CD4-positive, alpha-beta memory T cell (primary cell): ENCODE measurements around the gene MLN. TPM values are rescaled to one million over a fixed set of nuclear protein-coding genes. Genes with fewer than 3 reads are reported as not detected.

Experiments
- CTCF ChIA-PET: fragments of 350-600 bp; sonication (Branson Sonifier 250); formaldehyde crosslinking; loops from one replicate; lab custom pipeline; 2021; ENCODE audit warnings: inconsistent platforms; ENCODE audit not compliant: partially characterized antibody; lab: Charles Lee
- POLR2A ChIA-PET: fragments of 350-600 bp; sonication (Branson Sonifier 250); formaldehyde crosslinking; loops from one replicate; lab custom pipeline; 2021; ENCODE audit not compliant: partially characterized antibody; lab: Charles Lee
- DNase-seq, 5 donors: peaks; one replicate each; pipeline versions ENCODE4 v3.0.0 to v3.0.0-alpha.2; 2020 to 2022; ENCODE audit warnings: mixed read lengths in 1 of 5
- H3K27ac ChIP-seq: one replicate; pipeline ENCODE4 v1.7.0; 2013; ENCODE audit warnings: low read depth, low read length
- H3K27me3 ChIP-seq: 2 replicates; pipeline ENCODE4 v1.7.0; 2013; ENCODE audit warnings: mild to moderate bottlenecking, low read length, moderate library complexity; ENCODE audit not compliant: insufficient read depth
- H3K36me3 ChIP-seq: 2 replicates; pipeline ENCODE4 v1.7.0; 2013; ENCODE audit warnings: mild to moderate bottlenecking, low read length, moderate library complexity; ENCODE audit not compliant: insufficient read depth
- H3K4me1 ChIP-seq: 2 replicates; pipeline ENCODE4 v1.7.0; 2013; ENCODE audit warnings: mild to moderate bottlenecking, low read length, moderate library complexity; ENCODE audit not compliant: insufficient read depth
- H3K4me3 ChIP-seq, 2 donors: one replicate each; pipeline ENCODE4 v1.7.0; 2013; ENCODE audit warnings: low read length in 2 of 2, mild to moderate bottlenecking in 1 of 2
- H3K9me3 ChIP-seq, 2 donors: one replicate each; pipeline ENCODE4 v1.7.0; 2013; ENCODE audit warnings: low read length in 2 of 2, control low read depth in 1 of 2; ENCODE audit not compliant: control insufficient read depth in 1 of 2
- H3K27ac Mint-ChIP-seq, 7 donors: one replicate each; pipeline ENCODE4 v1.8.0; 2020 to 2021; ENCODE audit warnings: mixed read lengths in 7 of 7, mild to moderate bottlenecking in 6 of 7, inconsistent platforms in 3 of 7, moderate library complexity in 3 of 7
- H3K27me3 Mint-ChIP-seq, 2 donors: one replicate each; pipeline ENCODE4 v1.8.0; 2020 to 2021; ENCODE audit warnings: mixed read lengths in 2 of 2
- H3K36me3 Mint-ChIP-seq, 2 donors: one replicate each; pipeline ENCODE4 v1.8.0; 2020 to 2021; ENCODE audit warnings: mixed read lengths in 2 of 2, inconsistent platforms in 1 of 2, mild to moderate bottlenecking in 1 of 2
- H3K4me1 Mint-ChIP-seq, 4 donors: one replicate each; pipeline ENCODE4 v1.8.0; 2020 to 2021; ENCODE audit warnings: mixed read lengths in 4 of 4, mild to moderate bottlenecking in 1 of 4
- H3K4me3 Mint-ChIP-seq, 8 donors: one replicate each; pipeline ENCODE4 v1.8.0; 2020 to 2021; ENCODE audit warnings: mixed read lengths in 8 of 8, mild to moderate bottlenecking in 7 of 8, moderate library complexity in 6 of 8, inconsistent platforms in 3 of 8
- H3K9me3 Mint-ChIP-seq, 8 donors: one replicate each; pipeline ENCODE4 v1.8.0; 2020 to 2021; ENCODE audit warnings: mixed read lengths in 8 of 8, mild to moderate bottlenecking in 5 of 8, inconsistent platforms in 3 of 8, moderate library complexity in 1 of 8
- intact Hi-C: fragments of 100-400 bp; cut with micrococcal nuclease; formaldehyde crosslinking; loops from one replicate; pipeline ENCODE4 v1.15.1; 2023
- polyA plus RNA-seq, 2 donors: library from polyadenylated mRNA; unstranded; fragments of 300-500 nt; fragmentation: Illumina TruSeq; gene quantifications; one replicate each; pipeline ENCODE4 v1.2.3, GENCODE V29; 2021
- total RNA-seq, 2 experiments: library from RNA; stranded (reverse); gene quantifications; one replicate each; pipeline ENCODE4 v1.2.3, GENCODE V29; 2021

Gene MLN
- total and polyA plus RNA-seq, 4 experiments from 2014 or later: not detected

DNA sequence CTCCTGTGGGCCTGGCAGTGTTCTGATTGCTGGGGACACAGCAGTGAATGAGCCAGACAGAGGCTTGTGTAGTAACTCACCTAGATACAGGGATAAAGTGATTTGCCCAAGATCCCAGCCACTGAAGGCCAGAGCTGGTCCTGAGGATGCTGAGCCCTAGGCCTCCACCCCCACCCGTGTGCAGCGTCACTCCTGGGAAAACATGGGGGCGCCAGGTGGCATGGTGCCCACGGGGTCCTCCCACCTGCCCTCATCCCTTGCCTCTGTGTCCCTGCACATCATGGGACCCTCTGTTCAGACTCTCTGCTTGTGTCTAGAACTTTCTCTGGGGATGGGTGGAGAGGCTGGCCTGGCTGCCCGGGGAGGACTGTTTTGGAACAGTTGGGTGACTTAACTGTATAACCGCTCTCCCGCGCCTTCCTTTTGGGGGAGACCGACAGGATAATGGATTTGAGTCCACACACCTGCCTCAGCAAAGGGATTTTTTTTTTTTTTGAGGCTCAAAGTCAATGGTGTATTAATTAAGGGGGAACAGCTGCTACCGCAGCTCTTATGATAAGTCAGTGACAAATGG lies 34.5 kb downstream of the MLN start:
- CTCF ChIA-PET: interaction anchor here (0.9 to 10.1 kb wide), 15 partner anchors 10 to 420 kb away, joined by 3 to 225 read pairs (median 4); partner anchors contain the start of genes LEMD2 and UQCC2
- Mint-ChIP-seq H3K27ac (no peak overlapping the region), H3K4me3 (no peak overlapping the region), H3K36me3 (peaks cover 0 to 18% of the 10 kb centered on the region in 2 donors), H3K27me3 (peaks cover 2 to 4% of the 10 kb centered on the region in 2 donors), H3K4me1 (peaks cover 10 to 15% (median 13%) of the 10 kb centered on the region in 4 donors), H3K9me3 (peaks cover 0 to 5% (median 0%) of the 10 kb centered on the region in 8 donors)
- no peak overlapping the region for H3K4me3 ChIP-seq
- H3K27ac ChIP-seq: no peak overlapping the region
- POLR2A ChIA-PET: interaction anchor here (4.2 kb wide), 1 partner anchor 19 kb away, joined by 26 read pairs; the partner anchor contains the start of gene LEMD2
- peaks cover 18% of the 10 kb centered on the region for H3K36me3 ChIP-seq
- H3K4me1 ChIP-seq: peaks cover 6% of the 10 kb centered on the region
- intact Hi-C loops: no loop called here
- no peaks in the 10 kb centered on the region for H3K27me3 ChIP-seq
- DNase-seq: no peak
- no peaks in the 10 kb centered on the region for H3K9me3 ChIP-seq

DNA sequence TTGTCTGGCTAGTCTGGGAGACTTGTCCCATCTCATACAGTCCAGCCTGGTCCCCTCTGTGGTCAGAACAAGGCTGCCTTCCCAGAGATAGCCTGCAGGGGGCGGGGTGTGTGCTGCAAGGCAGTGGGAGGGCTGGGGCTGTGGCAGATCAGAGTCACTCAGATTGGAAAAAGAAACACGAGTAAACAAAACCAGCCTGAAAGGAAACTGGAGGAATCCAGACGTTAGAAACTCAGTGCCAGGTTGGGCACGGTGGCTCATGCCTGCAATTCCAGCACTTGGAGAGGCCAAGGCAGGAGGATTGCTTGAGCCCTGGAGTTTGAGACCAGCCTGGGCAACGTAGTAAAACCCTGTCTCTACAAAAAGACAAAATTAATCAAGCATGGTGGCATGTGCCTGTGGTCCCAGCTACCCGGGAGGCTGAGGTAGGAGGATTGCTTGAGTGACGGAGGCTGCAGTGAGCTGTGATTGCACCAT lies 35.1 kb downstream of the MLN start:
- Mint-ChIP-seq H3K27me3 (peaks cover 2 to 4% of the 10 kb centered on the region in 2 donors), H3K27ac (no peak overlapping the region), H3K36me3 (peaks cover 0 to 15% of the 10 kb centered on the region in 2 donors), H3K9me3 (peaks cover 0 to 5% (median 0%) of the 10 kb centered on the region in 8 donors), H3K4me3 (no peak overlapping the region), H3K4me1 (peaks cover 10 to 15% (median 13%) of the 10 kb centered on the region in 4 donors)
- DNase-seq: peak; percentile 55 to 73 (median 63)
- H3K36me3 ChIP-seq: peaks cover 15% of the 10 kb centered on the region
- H3K27ac ChIP-seq: no peak overlapping the region
- no peaks in the 10 kb centered on the region for H3K9me3 ChIP-seq
- ChIA-PET CTCF (interaction anchor here (0.8 to 10.1 kb wide), 12 partner anchors 10 to 386 kb away, joined by 3 to 225 read pairs (median 6); partner anchors contain the start of gene LEMD2), POLR2A (interaction anchor here (0.6 to 1.2 kb wide), 2 partner anchors 19 to 269 kb away, joined by 3 to 4 read pairs; no protein-coding TSS in a partner anchor)
- peaks cover 6% of the 10 kb centered on the region for H3K4me1 ChIP-seq
- intact Hi-C loops: loop anchor here (1.0 kb wide), 1 partner anchor 386 kb away; no protein-coding TSS in a partner anchor
- no peaks in the 10 kb centered on the region for H3K27me3 ChIP-seq
- no peak overlapping the region for H3K4me3 ChIP-seq

DNA sequence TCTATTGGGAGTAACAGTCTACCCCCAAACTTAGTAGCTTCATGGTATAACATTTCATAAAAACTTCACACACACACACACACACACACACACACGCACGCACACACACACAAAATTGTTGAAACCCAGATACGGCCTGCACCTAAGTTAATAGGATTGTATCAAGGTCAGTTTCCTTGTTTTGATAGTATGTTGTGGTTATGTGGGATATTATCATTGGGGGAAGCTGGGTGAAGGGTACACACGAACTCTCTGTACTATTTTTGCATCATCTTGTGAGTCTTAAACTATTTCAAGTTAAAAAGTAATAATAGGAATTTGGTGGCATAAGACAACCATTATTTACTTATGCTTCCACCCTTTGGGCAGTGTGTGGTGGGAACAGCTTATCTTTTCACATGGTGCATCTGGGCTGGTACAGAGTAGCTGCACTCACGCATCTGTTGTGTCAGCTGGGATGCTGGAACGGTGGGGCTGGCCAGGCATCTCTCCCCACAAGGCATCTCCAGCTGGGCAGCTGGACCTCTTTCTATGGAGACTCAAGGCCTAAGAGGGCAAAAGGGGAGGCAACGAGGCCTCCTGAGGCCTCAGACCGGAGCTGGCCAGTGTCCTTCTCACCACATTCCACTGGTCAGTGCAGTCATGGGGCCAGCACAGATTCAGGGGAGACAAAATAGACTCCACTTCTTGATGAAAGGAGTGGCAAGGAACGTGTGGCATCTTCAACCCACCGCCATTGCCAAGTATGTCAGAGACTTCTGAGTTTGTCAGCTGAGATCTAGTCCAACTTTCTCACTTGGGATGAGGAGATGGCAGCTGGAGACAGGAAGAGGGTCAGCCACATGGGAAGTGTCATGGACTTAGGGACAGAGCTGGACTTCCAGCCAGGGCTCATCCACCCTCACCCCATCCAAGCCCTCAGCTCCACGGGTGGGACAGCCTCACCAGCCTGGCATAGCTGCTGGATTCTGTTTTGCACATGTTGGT lies 36.6 kb downstream of the MLN start:
- Mint-ChIP-seq H3K36me3 (peaks cover 0 to 4% of the 10 kb centered on the region in 2 donors), H3K9me3 (peaks cover 0 to 5% (median 0%) of the 10 kb centered on the region in 8 donors), H3K4me3 (no peak overlapping the region), H3K27ac (no peak overlapping the region), H3K4me1 (peaks cover 7 to 15% (median 9%) of the 10 kb centered on the region in 4 donors), H3K27me3 (peaks cover 2 to 4% of the 10 kb centered on the region in 2 donors)
- ChIA-PET POLR2A (no interaction called here), CTCF (interaction anchor here (0.8 to 10.1 kb wide), 10 partner anchors 10 to 287 kb away, joined by 3 to 225 read pairs (median 4); no protein-coding TSS in a partner anchor)
- Histone ChIP-seq H3K27me3 (no peaks in the 10 kb centered on the region), H3K4me3 (no peak overlapping the region), H3K27ac (no peak overlapping the region), H3K9me3 (no peaks in the 10 kb centered on the region), H3K36me3 (peaks cover under 1% of the 10 kb centered on the region), H3K4me1 (peaks cover 6% of the 10 kb centered on the region)
- no peak for DNase-seq
- intact Hi-C loops: no loop called here

DNA sequence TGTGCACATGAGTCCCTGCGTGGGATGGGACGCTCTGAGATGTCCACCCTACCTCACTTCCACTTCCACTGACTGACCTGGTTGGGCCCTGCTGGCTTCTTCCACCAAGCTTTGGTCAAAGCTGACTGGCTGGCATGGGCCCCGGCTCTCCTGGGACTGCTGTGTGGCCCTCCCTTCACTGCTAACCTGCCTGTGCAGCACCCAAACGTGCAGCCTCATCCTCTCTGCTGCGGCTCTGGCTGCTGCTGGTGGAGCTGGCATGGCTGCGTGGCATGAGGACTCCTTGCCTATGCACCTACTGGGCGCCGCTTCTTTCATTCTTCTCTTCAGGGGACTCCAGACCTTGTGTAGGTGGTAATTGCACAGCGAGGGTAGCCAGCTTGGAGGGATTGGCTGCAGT lies 38.4 kb downstream of the MLN start:
- ChIA-PET POLR2A (no interaction called here), CTCF (interaction anchor here (10.1 kb wide), 1 partner anchor 264 kb away, joined by 225 read pairs; no protein-coding TSS in a partner anchor)

DNA sequence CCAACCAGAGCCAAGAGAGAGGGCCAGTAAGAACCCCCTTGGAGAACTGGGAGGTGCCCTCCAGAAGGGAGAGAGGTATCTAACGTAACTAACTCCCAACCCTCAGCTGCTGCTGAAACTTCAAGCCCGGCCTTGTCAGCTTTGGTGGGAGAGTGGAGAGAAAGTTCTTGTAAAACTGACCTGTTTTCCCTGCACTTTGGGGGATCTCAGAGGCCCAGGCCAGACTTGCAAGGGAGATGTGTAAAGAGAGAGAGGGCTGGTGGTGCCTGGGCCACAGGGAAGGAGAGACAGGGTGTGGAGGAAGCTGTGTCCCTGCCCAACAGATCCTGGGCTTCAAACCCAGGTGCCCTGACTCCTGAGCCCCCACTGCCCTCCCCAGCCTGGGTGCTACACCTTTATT lies 39.8 kb downstream of the MLN start:
- intact Hi-C loops: no loop called here
- no peak overlapping the region for H3K27ac ChIP-seq
- Mint-ChIP-seq H3K27me3 (peaks cover 2 to 4% of the 10 kb centered on the region in 2 donors), H3K4me3 (no peak overlapping the region), H3K27ac (no peak overlapping the region), H3K36me3 (no peaks in the 10 kb centered on the region), H3K4me1 (peaks cover 0 to 6% (median 3%) of the 10 kb centered on the region in 4 donors), H3K9me3 (peaks cover 0 to 5% (median 0%) of the 10 kb centered on the region in 8 donors)
- no peaks in the 10 kb centered on the region for H3K9me3 ChIP-seq
- ChIA-PET POLR2A (no interaction called here), CTCF (interaction anchor here (1.2 kb wide), 1 partner anchor 51 kb away, joined by 4 read pairs; no protein-coding TSS in a partner anchor)
- no peak overlapping the region for H3K4me3 ChIP-seq
- no peak for DNase-seq
- H3K36me3 ChIP-seq: no peaks in the 10 kb centered on the region
- H3K27me3 ChIP-seq: no peaks in the 10 kb centered on the region
- H3K4me1 ChIP-seq: no peaks in the 10 kb centered on the region

More for the DNA sequence above, 38.4 kb downstream of the MLN start:
- no peak overlapping the region for H3K4me3 ChIP-seq
- no peaks in the 10 kb centered on the region for H3K9me3 ChIP-seq
- Mint-ChIP-seq H3K36me3 (no peaks in the 10 kb centered on the region), H3K27ac (no peak overlapping the region), H3K9me3 (peaks cover 0 to 5% (median 0%) of the 10 kb centered on the region in 8 donors), H3K4me1 (peaks cover 0 to 6% (median 3%) of the 10 kb centered on the region in 4 donors), H3K27me3 (peaks cover 2 to 4% of the 10 kb centered on the region in 2 donors), H3K4me3 (peak overlapping the region in 1 of 8 donors; percentile 81)
- H3K4me1 ChIP-seq: no peaks in the 10 kb centered on the region
- intact Hi-C loops: no loop called here
- H3K27ac ChIP-seq: no peak overlapping the region
- no peaks in the 10 kb centered on the region for H3K36me3 ChIP-seq
- no peak for DNase-seq
- H3K27me3 ChIP-seq: no peaks in the 10 kb centered on the region

DNA sequence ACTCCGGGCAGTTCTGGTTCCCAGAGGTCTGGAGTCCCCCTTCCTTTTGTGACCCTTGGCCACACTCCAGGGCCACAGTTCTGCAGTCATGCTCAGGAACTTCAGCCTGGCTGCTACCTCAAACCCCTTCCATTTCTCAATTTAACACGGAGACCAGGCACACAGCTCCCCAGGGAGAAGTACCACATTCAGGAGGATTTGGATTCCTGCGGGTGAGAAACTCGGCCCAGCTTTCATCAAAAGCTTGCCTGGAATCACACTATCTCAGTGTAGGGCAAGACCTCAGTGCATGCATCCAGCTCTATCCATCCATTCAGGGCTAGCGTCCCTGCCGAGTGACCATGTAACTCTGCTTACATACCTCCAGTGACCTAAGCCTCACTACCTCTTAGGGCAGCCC lies 40.3 kb downstream of the MLN start:
- CTCF ChIA-PET: interaction anchor here (1.2 to 3.8 kb wide), 2 partner anchors 8 to 50 kb away, joined by 4 to 20 read pairs; no protein-coding TSS in a partner anchor
- no peak for DNase-seq
- Mint-ChIP-seq H3K27ac (no peak overlapping the region), H3K36me3 (no peaks in the 10 kb centered on the region), H3K4me1 (peaks cover 0 to 3% (median under 1%) of the 10 kb centered on the region in 4 donors), H3K27me3 (peaks cover 3 to 4% of the 10 kb centered on the region in 2 donors), H3K4me3 (no peak overlapping the region), H3K9me3 (peaks cover 0 to 5% (median 0%) of the 10 kb centered on the region in 8 donors)
- Histone ChIP-seq H3K9me3 (no peaks in the 10 kb centered on the region), H3K4me3 (no peak overlapping the region), H3K4me1 (no peaks in the 10 kb centered on the region), H3K27ac (no peak overlapping the region), H3K36me3 (no peaks in the 10 kb centered on the region), H3K27me3 (no peaks in the 10 kb centered on the region)
- intact Hi-C loops: no loop called here
- POLR2A ChIA-PET: no interaction called here
